Measurements from ENCODE around the gene CGB1.

DNA sequence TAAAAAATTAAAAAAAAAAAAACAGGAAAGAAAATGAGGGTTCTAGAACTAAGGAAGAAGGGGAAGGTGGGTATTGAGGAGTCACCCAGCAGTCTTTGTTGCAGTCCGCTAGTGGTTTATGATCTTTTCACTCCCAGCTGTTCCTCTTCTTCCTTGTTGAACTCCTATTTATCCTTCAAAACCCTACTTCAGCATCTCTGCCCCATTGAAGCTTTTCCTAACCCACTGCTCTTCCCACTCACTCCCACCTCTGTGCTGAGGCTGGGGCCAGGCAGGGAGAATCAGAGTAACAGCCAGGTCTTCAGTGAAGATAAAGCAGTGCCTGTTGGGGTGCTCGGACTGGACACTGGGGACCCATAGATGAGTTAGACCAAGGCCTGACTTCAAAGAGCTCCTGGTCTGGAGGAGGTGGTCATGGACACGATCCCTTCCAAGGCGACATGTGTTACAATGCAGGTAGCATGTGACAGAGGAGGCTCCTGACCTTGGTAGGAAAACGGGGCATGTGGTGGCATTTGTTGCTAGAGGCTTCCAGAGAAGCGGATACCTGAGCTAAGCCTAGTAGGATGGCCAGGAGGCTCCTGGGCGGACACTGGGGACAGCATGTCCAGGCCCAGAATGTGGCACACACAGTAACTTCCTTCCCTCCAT, 31.6 kb downstream of the CGB1 start:
- TF ChIP-seq TSHZ2 (CRISPR knock-in tag; IDR thresholded peaks at IDR 0.05), result no peak
- no peak for TF ChIP-seq SNAI2 (CRISPR knock-in tag; IDR thresholded peaks at IDR 0.05)
- no peak for TF ChIP-seq ZFP30 (CRISPR knock-in tag; IDR thresholded peaks at IDR 0.05)
- TF ChIP-seq RARB (CRISPR knock-in tag; IDR thresholded peaks at IDR 0.05), result no peak
- TF ChIP-seq, protein P1, sequence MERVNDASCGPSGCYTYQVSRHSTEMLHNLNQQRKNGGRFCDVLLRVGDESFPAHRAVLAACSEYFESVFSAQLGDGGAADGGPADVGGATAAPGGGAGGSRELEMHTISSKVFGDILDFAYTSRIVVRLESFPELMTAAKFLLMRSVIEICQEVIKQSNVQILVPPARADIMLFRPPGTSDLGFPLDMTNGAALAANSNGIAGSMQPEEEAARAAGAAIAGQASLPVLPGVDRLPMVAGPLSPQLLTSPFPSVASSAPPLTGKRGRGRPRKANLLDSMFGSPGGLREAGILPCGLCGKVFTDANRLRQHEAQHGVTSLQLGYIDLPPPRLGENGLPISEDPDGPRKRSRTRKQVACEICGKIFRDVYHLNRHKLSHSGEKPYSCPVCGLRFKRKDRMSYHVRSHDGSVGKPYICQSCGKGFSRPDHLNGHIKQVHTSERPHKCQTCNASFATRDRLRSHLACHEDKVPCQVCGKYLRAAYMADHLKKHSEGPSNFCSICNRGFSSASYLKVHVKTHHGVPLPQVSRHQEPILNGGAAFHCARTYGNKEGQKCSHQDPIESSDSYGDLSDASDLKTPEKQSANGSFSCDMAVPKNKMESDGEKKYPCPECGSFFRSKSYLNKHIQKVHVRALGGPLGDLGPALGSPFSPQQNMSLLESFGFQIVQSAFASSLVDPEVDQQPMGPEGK (CRISPR knock-in tag; IDR thresholded peaks at IDR 0.05; ENCODE audit: borderline replicate concordance), result no peak
- TF ChIP-seq BACH2 (CRISPR knock-in tag; IDR thresholded peaks at IDR 0.05; ENCODE audit: borderline replicate concordance), result no peak
